Caco-2 (cell line): ENCODE measurements around the gene TMEM74B. TPM values are rescaled to one million over a fixed set of nuclear protein-coding genes. Genes with fewer than 3 reads are reported as not detected.

Experiments used
- BruUV-seq: library from RNA; stranded (reverse); fragments of 400-500 nt; replicated peaks from 2 replicates; lab custom pipeline; 2021; lab: Mats Ljungman, UMichigan
- CTCF ChIA-PET: fragments of 300-600 bp; sonication (Branson Sonifier 250); formaldehyde crosslinking; loops from one replicate; lab custom pipeline; 2022; ENCODE audit warnings: antibody characterized with exemption; lab: Charles Lee
- POLR2A ChIA-PET: fragments of 300-600 bp; sonication (Branson Sonifier 250); formaldehyde crosslinking; loops from one replicate; lab custom pipeline; 2022; ENCODE audit warnings: antibody characterized with exemption; lab: Charles Lee
- DNase-seq, 2 experiments: peaks; one replicate each; pipeline versions ENCODE4 v3.0.0 to v3.0.0-alpha.2; 2020 to 2022
- H3K27me3 ChIP-seq: replicated peaks from 2 replicates; pipeline ENCODE4 v1.6.0; 2011; ENCODE audit warnings: low read length; ENCODE audit not compliant: control insufficient read depth, insufficient read depth
- H3K36me3 ChIP-seq: 2 replicates; pipeline ENCODE4 v1.5.1; 2011; ENCODE audit warnings: low read length; ENCODE audit not compliant: control insufficient read depth, insufficient read depth
- H3K4me1 ChIP-seq: fragments of 250-450 bp; sonication (Bioruptor Pico); 2 replicates; pipeline ENCODE4 v1.5.1; 2020; ENCODE audit warnings: mild to moderate bottlenecking
- H3K4me3 ChIP-seq: 2 replicates; pipeline ENCODE4 v1.5.1; 2011; ENCODE audit warnings: low read depth, mild to moderate bottlenecking, control low read depth, low read length
- H3K9me3 ChIP-seq: fragments of 250-450 bp; sonication (Bioruptor Pico); 2 replicates; pipeline ENCODE4 v1.5.1; 2020; ENCODE audit warnings: mild to moderate bottlenecking, moderate library complexity
- H3K27ac Mint-ChIP-seq: one replicate; pipeline ENCODE4 v1.8.0; 2022; ENCODE audit warnings: mixed read lengths; ENCODE audit not compliant: unreplicated experiment
- H3K27me3 Mint-ChIP-seq: one replicate; pipeline ENCODE4 v1.8.0; 2022; ENCODE audit warnings: mixed read lengths; ENCODE audit not compliant: insufficient read depth, unreplicated experiment
- H3K36me3 Mint-ChIP-seq: one replicate; pipeline ENCODE4 v1.8.0; 2022; ENCODE audit warnings: mild to moderate bottlenecking, mixed read lengths; ENCODE audit not compliant: insufficient read depth, unreplicated experiment
- H3K4me1 Mint-ChIP-seq: one replicate; pipeline ENCODE4 v1.8.0; 2022; ENCODE audit warnings: low read depth, mixed read lengths; ENCODE audit not compliant: unreplicated experiment
- H3K4me3 Mint-ChIP-seq: one replicate; pipeline ENCODE4 v1.8.0; 2022; ENCODE audit warnings: mild to moderate bottlenecking, moderate library complexity, mixed read lengths; ENCODE audit not compliant: unreplicated experiment
- H3K9me3 Mint-ChIP-seq: one replicate; pipeline ENCODE4 v1.8.0; 2022; ENCODE audit warnings: mixed read lengths; ENCODE audit not compliant: unreplicated experiment
- CTCF ChIP-seq, 2 experiments: fragments of 200-600 bp in 1 of 2; IDR thresholded peaks; 1 replicate in 1 of 2; 2 replicates in 1 of 2; pipeline versions ENCODE4 v1.5.1 to v1.8.0; 2011 to 2022; ENCODE audit warnings: antibody characterized with exemption in 1 of 2, control low read depth in 1 of 2, inconsistent platforms in 1 of 2, low read depth in 1 of 2, low read length in 1 of 2, mild to moderate bottlenecking in 1 of 2, moderate library complexity in 1 of 2; ENCODE audit not compliant: insufficient read depth in 1 of 2, severe bottlenecking in 1 of 2, unreplicated experiment in 1 of 2
- intact Hi-C: fragments of 100-400 bp; cut with micrococcal nuclease; formaldehyde crosslinking; loops from one replicate; pipeline ENCODE4 v1.10.0; 2022; ENCODE audit not compliant: unreplicated experiment
- total RNA-seq: library from RNA; stranded (reverse); gene quantifications from 2 replicates; pipeline ENCODE4 v1.2.3, GENCODE V29; 2022

The TMEM74B gene
- total RNA-seq, 1 experiment from 2014 or later = 6.9 TPM

- intact Hi-C loops = loop anchor here (10.0 kb wide), 1 partner anchor 375 kb away; no protein-coding TSS in a partner anchor
- Mint-ChIP-seq H3K27ac (no peak overlapping the region), H3K4me1 (no peaks in the 10 kb centered on the region), H3K36me3 (no peaks in the 10 kb centered on the region), H3K4me3 (no peak overlapping the region), H3K9me3 (no peaks in the 10 kb centered on the region), H3K27me3 (no peaks in the 10 kb centered on the region)
- no peak for DNase-seq
- CTCF ChIA-PET = interaction anchor here (1.0 kb wide), 1 partner anchor 81 kb away, joined by 3 read pairs; no protein-coding TSS in a partner anchor
- Histone ChIP-seq H3K9me3 (no peaks in the 10 kb centered on the region), H3K36me3 (no peaks in the 10 kb centered on the region), H3K4me3 (no peak overlapping the region), H3K27me3 (no peaks in the 10 kb centered on the region), H3K4me1 (peaks cover 29% of the 10 kb centered on the region)
- BruUV-seq = no TSS peak
- no peak for TF ChIP-seq CTCF (IDR thresholded peaks at IDR 0.05; ENCODE audit: insufficient read depth in 1 of 2, low read depth in 1 of 2, low read length in 1 of 2, severe bottlenecking in 1 of 2, unreplicated experiment in 1 of 2)
- POLR2A ChIA-PET = no interaction called here
These were observed 5.0 kb upstream of the TMEM74B start for GRCh38 chr20:1189827-1190226.

DNA sequence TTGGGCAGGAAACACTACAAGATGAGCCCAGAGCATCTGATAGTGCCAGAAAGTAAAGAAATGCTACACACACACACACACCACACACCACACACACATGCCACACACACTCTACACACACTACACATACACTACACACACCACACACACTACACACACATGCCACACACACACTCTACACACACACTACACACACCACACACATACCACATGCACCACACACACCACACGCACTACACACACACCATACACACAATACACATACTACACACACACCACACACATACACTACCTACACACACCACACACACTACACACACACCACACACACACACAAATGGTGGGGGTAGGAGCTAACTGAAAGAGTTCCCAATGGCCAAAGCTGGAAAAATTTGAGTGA lies 3.6 kb upstream of the TMEM74B start:
- intact Hi-C loops = loop anchor here (10.0 kb wide), 1 partner anchor 374 kb away; no protein-coding TSS in a partner anchor
- Mint-ChIP-seq H3K4me3 (no peak overlapping the region), H3K36me3 (peaks cover 5% of the 10 kb centered on the region), H3K4me1 (no peaks in the 10 kb centered on the region), H3K9me3 (no peaks in the 10 kb centered on the region), H3K27ac (no peak overlapping the region), H3K27me3 (no peaks in the 10 kb centered on the region)
- no peak for DNase-seq
- Histone ChIP-seq H3K36me3 (no peaks in the 10 kb centered on the region), H3K9me3 (no peaks in the 10 kb centered on the region), H3K4me1 (peaks cover 29% of the 10 kb centered on the region), H3K27me3 (no peaks in the 10 kb centered on the region), H3K4me3 (no peak overlapping the region)
- CTCF ChIA-PET = interaction anchor here (1.0 to 1.1 kb wide), 2 partner anchors 25 to 315 kb away, joined by 3 to 6 read pairs; no protein-coding TSS in a partner anchor
- POLR2A ChIA-PET = no interaction called here
- no TSS peak for BruUV-seq
- no peak for TF ChIP-seq CTCF (IDR thresholded peaks at IDR 0.05; ENCODE audit: insufficient read depth in 1 of 2, low read depth in 1 of 2, low read length in 1 of 2, severe bottlenecking in 1 of 2, unreplicated experiment in 1 of 2)

- no peaks in the 10 kb centered on the region for H3K27me3 Mint-ChIP-seq
- CTCF ChIA-PET = interaction anchor here (0.6 to 1.1 kb wide), 3 partner anchors 25 to 316 kb away, joined by 3 to 6 read pairs (median 5); no protein-coding TSS in a partner anchor
- H3K27ac Mint-ChIP-seq = no peak overlapping the region
- peaks cover 29% of the 10 kb centered on the region for H3K4me1 ChIP-seq
- POLR2A ChIA-PET = no interaction called here
- no peaks in the 10 kb centered on the region for H3K36me3 ChIP-seq
- peaks cover 9% of the 10 kb centered on the region for H3K36me3 Mint-ChIP-seq
- intact Hi-C loops = loop anchor here (10.0 kb wide), 1 partner anchor 373 kb away; no protein-coding TSS in a partner anchor
- BruUV-seq = no TSS peak
- no peaks in the 10 kb centered on the region for H3K27me3 ChIP-seq
- no peak for TF ChIP-seq CTCF (IDR thresholded peaks at IDR 0.05; ENCODE audit: insufficient read depth in 1 of 2, low read depth in 1 of 2, low read length in 1 of 2, severe bottlenecking in 1 of 2, unreplicated experiment in 1 of 2)
- no peak overlapping the region for H3K4me3 ChIP-seq
- no peaks in the 10 kb centered on the region for H3K9me3 Mint-ChIP-seq
- H3K4me3 Mint-ChIP-seq = no peak overlapping the region
- no peaks in the 10 kb centered on the region for H3K4me1 Mint-ChIP-seq
- H3K9me3 ChIP-seq = no peaks in the 10 kb centered on the region
- DNase-seq = peak in 1 of 2 experiments; percentile 77
These were observed 2.9 kb upstream of the TMEM74B start for GRCh38 chr20:1187605-1188171.
